GM19452 (cell line): Measurements from ENCODE around the gene ID2.
A peak's percentile ranks its signal among the peaks of the same experiment; 100 is the strongest.

ENCODE experiments used
- ATAC-seq: cut with Tn5 transposase; IDR thresholded peaks from one replicate; pipeline ENCODE4 v1.9.1; 2021; ENCODE audit not compliant: unreplicated experiment

Gene ID2

GRCh38 chr2:8647462-8647857 lies 34.4 kb upstream of the ID2 start:
- no peak for ATAC-seq

GRCh38 chr2:8648441-8649213 lies 33.2 kb upstream of the ID2 start:
- no peak for ATAC-seq

GRCh38 chr2:8649718-8650117 lies 32.1 kb upstream of the ID2 start:
- no peak for ATAC-seq

GRCh38 chr2:8650256-8650655 lies 31.6 kb upstream of the ID2 start:
- no peak for ATAC-seq

GRCh38 chr2:8652774-8653426 lies 29.0 kb upstream of the ID2 start:
- ATAC-seq: no peak

GRCh38 chr2:8653485-8653884 lies 28.4 kb upstream of the ID2 start:
- no peak for ATAC-seq

GRCh38 chr2:8654041-8654440 lies 27.8 kb upstream of the ID2 start:
- no peak for ATAC-seq

GRCh38 chr2:8654483-8654882 lies 27.4 kb upstream of the ID2 start:
- no peak for ATAC-seq

GRCh38 chr2:8656160-8656641 lies 25.7 kb upstream of the ID2 start:
- no peak for ATAC-seq

- ATAC-seq: no peak
These were observed 25.0 kb upstream of the ID2 start for GRCh38 chr2:8656811-8657210.

GRCh38 chr2:8657423-8658062 lies 24.3 kb upstream of the ID2 start:
- ATAC-seq: peak; percentile 52

- no peak for ATAC-seq
These were observed 23.6 kb upstream of the ID2 start for GRCh38 chr2:8658064-8658862.

GRCh38 chr2:8659092-8659734 lies 22.6 kb upstream of the ID2 start:
- no peak for ATAC-seq

GRCh38 chr2:8659735-8660492 lies 21.9 kb upstream of the ID2 start:
- no peak for ATAC-seq

- no peak for ATAC-seq
These were observed 20.6 kb upstream of the ID2 start for GRCh38 chr2:8661235-8661634.

- no peak for ATAC-seq
These were observed 20.1 kb upstream of the ID2 start for GRCh38 chr2:8661736-8662135.

GRCh38 chr2:8662239-8662879 lies 19.5 kb upstream of the ID2 start:
- ATAC-seq: no peak

GRCh38 chr2:8663997-8664396 lies 17.9 kb upstream of the ID2 start:
- ATAC-seq: no peak

GRCh38 chr2:8666581-8666980 lies 15.3 kb upstream of the ID2 start:
- no peak for ATAC-seq
